Measurements from ENCODE around the gene CALY. TPM values are rescaled to one million over a fixed set of nuclear protein-coding genes. Genes with fewer than 3 reads are reported as not detected.
A peak's percentile ranks its signal among the peaks of the same experiment; 100 is the strongest.
"Not testable (repeated sequence)": the region's sequence is repeated elsewhere in the genome, so short reads cannot be mapped to it uniquely, and the experiment has no call there.

The CALY gene
- total and polyA plus RNA-seq, 8 donors: 0.75 to 17.8 (median 3.2) TPM

DNA sequence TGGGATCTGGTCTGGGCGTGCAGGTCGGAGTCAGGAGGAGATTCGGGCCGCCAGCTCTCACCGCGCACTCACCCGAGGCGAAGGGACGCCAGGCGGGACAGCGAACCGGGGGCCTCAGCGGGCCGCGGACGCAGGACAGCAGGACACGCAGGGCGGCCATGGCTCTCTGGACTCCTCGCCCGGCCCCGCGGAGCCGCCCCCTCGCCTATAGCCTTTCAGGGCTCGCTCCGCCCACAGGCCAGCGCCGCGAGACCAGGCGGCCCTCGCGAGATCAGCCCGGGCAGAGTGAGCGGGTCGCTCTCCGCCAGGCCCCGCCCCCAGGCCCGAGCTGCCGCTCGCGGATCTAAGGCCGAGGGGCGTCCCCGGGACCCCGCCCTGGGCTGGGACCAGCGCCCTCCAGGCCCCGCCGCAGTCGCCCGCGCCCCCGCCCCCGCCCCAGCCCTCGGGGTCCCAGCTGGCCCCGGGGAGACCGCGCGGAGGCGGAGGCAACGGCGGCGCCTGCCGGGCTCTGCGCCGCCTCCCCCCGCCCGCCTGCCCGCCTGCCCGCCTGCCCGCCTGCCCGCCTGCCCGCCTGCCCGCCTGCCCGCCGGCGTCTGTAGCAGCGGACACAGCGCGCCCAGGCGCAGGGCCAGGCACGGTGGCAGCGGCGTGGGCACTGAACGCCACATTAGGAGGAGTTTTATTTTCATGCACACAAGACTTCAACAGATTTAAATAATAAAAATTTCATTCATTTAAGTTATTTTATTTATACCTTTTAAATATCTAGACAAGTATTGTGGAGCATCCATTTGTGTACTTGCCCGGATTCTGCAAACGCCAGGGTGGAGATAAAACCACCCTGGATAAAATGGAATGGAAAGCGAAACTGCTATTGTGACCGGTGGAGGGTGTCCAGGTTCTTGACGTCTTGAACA is 36.7 kb upstream of the CALY start, which contains the start of gene ECHS1:
TSS of gene ECHS1 (minus strand) at position 181 of the 917 bp plus-strand sequence. CDS start at position 160, 21 bp downstream.
- Histone ChIP-seq H3K36me3 (peaks cover 0 to 22% (median 9%) of the 10 kb centered on the region in 3 donors), H3K27ac (peak within 1 kb of the TSS; percentile 61 to 87 (median 72)), H3K27me3 (no peaks in the 10 kb centered on the region), H3K4me1 (peaks cover 0 to 10% (median 0%) of the 10 kb centered on the region in 3 donors), H3K4me3 (peak within 1 kb of the TSS; percentile 36 to 72 (median 58)), H3K9me3 (no peaks in the 10 kb centered on the region)
- intact Hi-C loops (cut with DNase I): no loop called here
- no peak for TF ChIP-seq CTCF (IDR thresholded peaks at IDR 0.05)
- DNase-seq (peak; percentile 94 to 99 (median 97)), ATAC-seq (peak; percentile 97 to 99 (median 98)), FAIRE-seq (peak; percentile 43)
- WGBS, 2 donors: 0 to 1% methylated on average over 51 to 89 of the region's 89 CpGs

DNA sequence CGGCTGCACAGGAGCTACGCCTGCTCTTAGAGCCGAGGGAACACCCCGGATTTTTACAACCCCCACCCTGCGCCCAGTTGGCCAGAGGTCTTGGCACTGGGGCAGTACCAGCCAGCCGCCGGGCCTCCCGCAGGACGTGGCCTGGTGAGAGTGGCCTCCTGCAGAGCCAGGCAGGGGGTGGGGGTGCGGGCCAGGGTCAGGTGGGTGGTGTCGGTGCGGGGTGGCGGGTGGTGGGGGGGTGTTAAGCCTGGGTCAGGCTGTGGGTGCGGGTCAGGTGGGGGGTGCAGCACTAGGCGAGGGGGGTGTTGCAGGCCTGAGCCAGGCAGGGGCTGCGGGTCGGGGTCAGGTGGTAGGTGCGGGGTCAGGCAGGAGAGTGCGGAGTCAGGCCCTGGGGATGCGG is 35.8 kb upstream of the CALY start:
- FAIRE-seq (no peak), DNase-seq (peak in 5 of 6 donors; percentile 21 to 87 (median 68)), ATAC-seq (peak in 3 of 4 donors; percentile 10 to 11 (median 11))
- Histone ChIP-seq H3K36me3 (peaks cover 0 to 27% (median 9%) of the 10 kb centered on the region in 3 donors), H3K4me3 (peak overlapping the region in 3 of 4 donors; percentile 36 to 72 (median 69)), H3K27me3 (no peaks in the 10 kb centered on the region), H3K4me1 (peaks cover 0 to 7% (median 0%) of the 10 kb centered on the region in 3 donors), H3K9me3 (no peaks in the 10 kb centered on the region), H3K27ac (no peak overlapping the region)
- intact Hi-C loops (cut with DNase I): no loop called here
- TF ChIP-seq CTCF (IDR thresholded peaks at IDR 0.05): no peak
- 10 to 12% methylated on average over 18 to 20 of the region's 20 CpGs for WGBS, 2 donors

- intact Hi-C loops (cut with DNase I): no loop called here
- no peak for TF ChIP-seq CTCF (IDR thresholded peaks at IDR 0.05)
- DNase-seq (peak in 1 of 6 donors; percentile 24), FAIRE-seq (no peak), ATAC-seq (no peak)
- H3K4me1 ChIP-seq: peaks cover 0 to 7% (median 0%) of the 10 kb centered on the region in 3 donors
- no peak overlapping the region for H3K27ac ChIP-seq
- H3K4me3 ChIP-seq: no peak overlapping the region
- no peaks in the 10 kb centered on the region for H3K9me3 ChIP-seq
- WGBS, 2 donors: 84 to 93% methylated on average over 24 of the region's 24 CpGs
- H3K36me3 ChIP-seq: peaks cover 6 to 47% (median 25%) of the 10 kb centered on the region in 3 donors
- no peaks in the 10 kb centered on the region for H3K27me3 ChIP-seq
These were observed 33.5 kb upstream of the CALY start for GRCh38 chr10:133370030-133370786.

DNA sequence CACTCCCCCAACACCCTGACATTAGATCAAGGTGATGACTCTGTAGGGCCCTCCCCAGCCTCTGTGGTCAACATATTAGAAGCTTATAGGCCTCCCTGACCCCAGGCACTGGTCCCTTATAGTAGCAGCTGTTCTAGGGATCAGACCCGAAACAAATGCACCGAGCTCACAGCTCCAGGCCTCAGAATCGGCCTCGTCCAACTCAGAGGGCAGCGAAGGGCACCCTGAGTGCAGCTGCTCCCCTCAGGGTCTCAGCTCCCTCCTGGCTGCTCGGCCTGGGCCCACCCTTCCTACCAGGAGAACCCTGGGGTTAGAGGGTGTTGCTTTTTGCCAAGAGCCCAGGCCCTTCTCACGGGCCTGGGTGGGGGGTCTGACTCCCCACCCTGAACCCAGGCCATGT is 31.5 kb upstream of the CALY start:
- no peak for TF ChIP-seq CTCF (IDR thresholded peaks at IDR 0.05)
- intact Hi-C loops (cut with DNase I): no loop called here
- DNase-seq (no peak), FAIRE-seq (no peak), ATAC-seq (no peak)
- H3K4me1 ChIP-seq: peaks cover 0 to 3% (median 0%) of the 10 kb centered on the region in 3 donors
- peaks cover 6 to 57% (median 25%) of the 10 kb centered on the region in 3 donors for H3K36me3 ChIP-seq
- 95 to 96% methylated on average over 7 of the region's 7 CpGs for WGBS, 2 donors
- H3K9me3 ChIP-seq: no peaks in the 10 kb centered on the region
- no peaks in the 10 kb centered on the region for H3K27me3 ChIP-seq
- H3K4me3 ChIP-seq: no peak overlapping the region
- H3K27ac ChIP-seq: no peak overlapping the region

DNA sequence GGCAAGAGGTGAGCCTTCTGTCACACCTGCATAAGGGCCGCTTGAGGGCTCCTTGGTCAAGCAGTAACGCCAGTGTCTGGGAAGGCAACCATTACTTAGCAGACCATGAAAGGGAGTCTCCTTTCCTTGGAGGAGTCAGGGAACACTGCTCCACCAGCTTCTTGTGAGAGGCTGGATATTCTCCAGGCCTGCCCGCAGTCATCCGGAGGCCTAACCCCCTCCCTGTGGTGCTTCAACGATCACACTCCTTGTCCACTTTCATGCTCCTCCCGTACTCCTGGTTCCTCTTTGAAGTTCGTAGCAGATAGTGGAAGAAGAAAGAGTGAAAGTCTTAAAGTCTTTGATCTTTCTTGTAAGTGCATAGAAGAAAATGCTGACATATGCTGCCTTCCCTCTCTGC is 30.8 kb upstream of the CALY start:
- H3K9me3 ChIP-seq; H3K27ac ChIP-seq; FAIRE-seq; DNase-seq; ATAC-seq; intact Hi-C loops (cut with DNase I); H3K4me3 ChIP-seq; H3K27me3 ChIP-seq; H3K4me1 ChIP-seq: not testable (repeated sequence)
- H3K36me3 ChIP-seq: peaks cover 6 to 64% (median 25%) of the 10 kb centered on the region in 3 donors
- 94 to 96% methylated on average over 3 to 5 of the region's 7 CpGs for WGBS, 2 donors

All from pancreas (tissue), 10 donors.